Activated T-helper 1 cell treated with Interleukin-2 at 50 U/mL for 16 hours (primary cell): ENCODE measurements around the gene HPCAL4.

ENCODE experiments used
- DNase-seq: peaks from one replicate; pipeline ENCODE4 v3.0.0-alpha.2; 2020; ENCODE audit warnings: low read depth

Gene HPCAL4

DNA sequence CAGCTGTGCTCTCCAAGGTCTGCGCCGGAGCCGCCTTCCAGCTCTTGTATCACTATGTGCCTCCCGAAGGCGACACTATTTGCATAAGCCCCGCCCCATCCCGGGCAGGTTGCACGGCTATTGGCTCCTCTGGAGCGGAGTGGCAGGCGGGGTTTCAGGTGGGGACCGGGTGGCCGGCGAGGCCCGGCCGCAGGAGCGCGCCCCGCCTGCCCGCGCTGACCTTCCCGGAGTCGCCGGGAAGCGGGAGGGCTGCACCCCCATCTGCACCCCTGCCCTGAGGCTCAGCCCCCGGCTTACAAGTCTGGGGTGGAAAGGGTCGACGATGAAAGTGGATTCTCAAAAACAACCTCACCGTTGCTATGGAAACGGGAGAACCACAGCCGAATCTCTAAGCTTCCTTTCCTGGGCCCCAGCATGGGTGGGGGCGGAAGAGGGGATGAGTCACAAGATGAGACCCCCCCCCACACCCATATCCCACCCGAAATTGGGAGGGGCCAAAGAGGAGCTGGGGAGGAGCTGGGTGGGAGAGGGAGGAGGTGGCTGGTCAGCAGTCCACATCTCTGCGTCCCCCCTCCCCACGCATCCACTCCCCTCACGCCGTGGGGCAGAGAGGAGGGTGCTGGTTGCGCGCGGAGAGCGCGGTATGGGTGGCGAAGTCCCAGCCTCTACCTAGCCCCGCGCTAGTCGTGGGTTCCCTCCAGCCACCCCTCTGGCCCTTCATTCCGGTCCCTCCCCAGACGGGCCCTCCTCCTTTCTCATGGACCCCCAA, at the start of gene HPCAL4:
HPCAL4 (minus strand) TSS at position 51 of the 769 bp plus-strand sequence. CDS start 6,830 bp downstream, outside the sequence.
- peak; percentile 82 for DNase-seq

DNA sequence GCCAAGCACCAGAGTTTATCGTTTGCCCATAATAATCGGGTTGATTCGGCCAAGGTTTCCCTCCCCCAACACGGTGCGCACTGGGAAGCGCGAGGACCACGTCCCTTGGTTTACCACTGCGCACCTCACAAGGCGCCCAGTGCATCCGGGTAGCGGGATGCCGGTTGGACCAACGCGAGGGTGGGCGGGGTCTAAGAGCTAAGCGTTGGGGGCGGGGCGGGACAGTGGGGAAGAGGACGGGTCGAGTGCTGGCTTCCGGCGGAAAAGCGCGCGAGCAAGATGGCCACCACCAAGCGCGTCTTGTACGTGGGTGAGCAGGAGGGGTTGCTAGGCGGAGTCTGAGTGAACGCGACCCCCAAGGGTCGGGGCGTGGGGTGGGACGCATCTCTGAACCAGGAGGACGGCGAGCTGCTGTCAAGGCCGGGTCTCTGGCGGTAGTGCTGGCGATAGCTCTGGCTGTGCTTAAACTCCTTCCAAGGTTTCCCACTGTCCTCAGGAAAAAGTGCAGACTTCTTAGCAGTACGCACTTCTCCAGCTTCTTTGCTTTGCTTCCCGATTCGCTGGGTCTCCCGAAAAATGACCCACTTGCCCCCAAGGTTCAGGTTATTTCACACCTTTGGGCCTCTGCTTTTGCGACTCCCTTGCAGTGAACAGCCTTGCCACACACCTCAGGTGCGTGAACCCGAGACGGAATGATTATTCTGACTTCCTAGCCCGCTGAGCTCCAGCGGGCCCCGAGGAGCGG, 47.6 kb upstream of the HPCAL4 start, which contains the start of gene PPIE:
PPIE (plus strand) TSS at position 261 of the 745 bp plus-strand sequence; CDS start at position 280, 19 bp downstream.
- peak; percentile 89 for DNase-seq

DNA sequence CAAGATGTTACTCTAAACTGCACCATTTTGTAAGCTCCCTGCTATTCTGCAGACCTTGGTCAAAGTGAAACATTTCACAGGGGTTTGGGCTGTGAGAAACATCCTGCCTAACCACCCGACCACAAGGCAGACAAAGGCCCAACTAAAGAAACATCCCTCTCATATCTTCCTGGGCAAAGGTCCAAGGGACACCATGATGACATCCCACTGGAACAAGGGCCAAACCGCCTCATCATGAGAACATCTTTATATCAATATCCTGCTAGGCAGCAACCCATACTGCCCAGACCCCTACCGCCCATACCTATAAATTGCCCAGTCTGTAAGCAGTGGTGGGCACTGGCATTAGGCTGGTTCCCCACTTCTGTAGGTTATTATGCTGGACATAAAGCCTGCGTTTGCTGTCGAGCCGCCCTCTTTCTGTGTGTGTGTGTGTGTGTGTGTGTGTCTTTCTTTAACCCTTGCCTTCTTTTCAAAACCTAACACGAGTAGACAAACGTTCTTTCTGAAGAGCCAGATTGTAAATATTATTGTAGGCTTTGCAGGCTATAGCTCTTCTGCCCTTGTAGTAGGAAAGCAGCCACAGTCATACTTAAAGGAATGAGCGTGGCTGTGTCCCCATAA, 46.4 kb upstream of the HPCAL4 start:
- no peak for DNase-seq

DNA sequence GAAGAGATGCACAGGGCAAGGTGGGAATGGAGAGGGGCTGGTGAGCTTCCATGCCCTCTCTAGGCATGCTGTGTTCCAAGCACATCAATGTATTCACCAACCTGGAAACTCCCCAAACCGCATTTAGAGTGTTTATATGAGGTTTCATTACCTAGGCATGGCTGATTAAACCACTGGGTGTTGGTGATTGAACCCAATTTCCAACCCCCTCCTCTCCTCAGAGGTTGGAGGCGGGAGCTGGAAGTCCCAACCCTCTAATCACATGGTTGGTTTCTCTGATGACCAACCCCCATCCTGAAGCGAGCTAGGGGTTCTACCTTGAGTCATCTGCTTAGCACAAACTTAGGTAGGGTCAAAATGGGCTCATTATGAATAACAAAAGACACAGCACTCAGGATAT, 44.5 kb upstream of the HPCAL4 start:
- no peak for DNase-seq

DNA sequence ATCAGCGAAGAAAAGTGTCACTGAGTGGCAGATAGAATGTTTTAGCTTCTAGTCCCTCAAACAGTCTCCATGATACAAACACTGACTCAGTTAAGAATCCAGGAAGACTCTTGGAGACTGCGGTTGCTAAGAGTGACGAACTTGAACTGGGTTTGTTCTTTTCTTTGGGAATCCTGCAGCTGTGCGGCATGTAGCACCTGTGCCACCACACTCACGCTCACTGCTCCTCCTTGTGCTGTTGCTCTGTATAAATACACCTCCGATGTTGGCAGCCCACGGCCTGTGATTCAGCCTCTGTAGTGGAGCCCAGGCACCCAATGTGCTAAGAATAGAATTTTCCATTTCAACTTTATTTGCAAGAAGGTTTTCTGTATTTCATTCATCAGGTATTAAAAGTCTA, 41.9 kb upstream of the HPCAL4 start:
- no peak for DNase-seq

DNA sequence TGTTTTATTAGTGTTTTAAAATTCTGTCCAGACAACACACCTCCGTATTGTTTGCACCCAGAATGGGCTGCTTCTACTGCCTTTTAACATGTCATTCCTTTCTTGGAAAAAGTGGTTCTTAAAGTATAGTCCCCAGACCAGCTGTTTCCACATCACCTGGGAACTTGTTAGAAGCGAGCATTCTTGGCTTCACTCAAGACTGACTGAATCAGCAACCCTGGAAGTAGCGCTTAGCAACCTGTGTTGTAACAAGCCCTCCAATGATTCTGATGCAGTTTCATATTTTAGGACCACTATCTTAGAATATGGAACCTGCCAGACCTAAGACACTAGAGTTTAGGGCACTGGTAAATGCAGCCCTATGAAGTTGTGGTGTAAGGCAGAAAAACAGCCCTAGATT, 41.5 kb upstream of the HPCAL4 start:
- no peak for DNase-seq

DNA sequence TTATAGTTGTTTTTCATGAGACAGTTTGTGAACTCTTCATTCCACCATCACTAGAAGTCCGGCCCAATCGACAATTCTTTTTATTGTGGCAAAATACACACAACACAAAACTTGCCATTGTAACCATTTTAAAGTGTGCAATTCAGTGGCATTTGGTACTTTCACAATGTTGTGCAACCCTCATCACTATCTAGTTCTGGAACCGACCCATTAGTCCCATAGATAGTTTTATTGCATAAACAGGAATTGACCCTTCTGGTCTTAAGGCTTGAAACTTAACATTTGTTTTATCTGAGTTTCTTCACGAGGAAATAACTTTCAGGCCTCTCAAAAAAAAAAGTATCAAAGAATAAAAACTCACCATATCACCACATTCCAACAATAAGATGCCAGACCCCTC, 38.6 kb upstream of the HPCAL4 start:
- DNase-seq, result no peak

DNA sequence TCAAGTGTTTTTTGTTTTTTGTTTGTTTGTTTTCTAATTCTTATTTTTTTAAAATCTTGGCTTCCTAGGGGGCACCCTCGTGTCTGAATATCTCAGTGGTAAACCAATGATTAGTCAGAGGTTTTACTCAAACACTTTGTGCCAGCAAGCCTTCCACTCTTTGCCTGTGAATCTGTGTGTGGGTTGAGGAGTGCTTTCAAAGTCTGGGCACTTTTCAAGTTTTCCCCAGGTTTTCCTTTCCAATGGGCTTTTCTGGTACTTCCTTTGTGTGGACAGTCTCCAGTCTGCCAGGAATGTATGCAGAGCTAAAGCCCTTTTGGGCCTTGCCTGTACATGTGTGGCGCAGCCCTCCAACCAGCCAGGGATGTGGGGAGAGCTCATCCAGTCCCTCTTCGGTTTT, 37.8 kb upstream of the HPCAL4 start:
- no peak for DNase-seq

DNA sequence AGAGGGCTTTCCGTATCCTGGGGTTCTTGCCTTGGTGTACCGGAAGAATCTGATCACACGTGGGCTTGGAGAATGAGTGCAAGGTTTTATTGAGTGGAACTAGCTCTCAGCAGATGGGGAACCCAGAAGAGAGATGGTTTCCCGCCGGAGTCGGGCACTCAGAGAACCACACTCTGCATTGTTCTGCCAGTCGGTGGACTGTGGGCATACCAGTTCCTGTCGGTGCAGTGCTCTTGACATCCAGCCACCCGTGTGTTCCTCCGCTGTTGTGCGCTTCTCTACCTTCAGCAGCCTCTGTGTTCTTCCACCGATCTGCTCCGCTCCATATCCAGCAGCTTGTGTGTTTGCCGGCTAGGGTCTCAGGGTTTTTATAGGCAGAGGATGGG, 36.7 kb upstream of the HPCAL4 start:
- DNase-seq, result no peak

DNA sequence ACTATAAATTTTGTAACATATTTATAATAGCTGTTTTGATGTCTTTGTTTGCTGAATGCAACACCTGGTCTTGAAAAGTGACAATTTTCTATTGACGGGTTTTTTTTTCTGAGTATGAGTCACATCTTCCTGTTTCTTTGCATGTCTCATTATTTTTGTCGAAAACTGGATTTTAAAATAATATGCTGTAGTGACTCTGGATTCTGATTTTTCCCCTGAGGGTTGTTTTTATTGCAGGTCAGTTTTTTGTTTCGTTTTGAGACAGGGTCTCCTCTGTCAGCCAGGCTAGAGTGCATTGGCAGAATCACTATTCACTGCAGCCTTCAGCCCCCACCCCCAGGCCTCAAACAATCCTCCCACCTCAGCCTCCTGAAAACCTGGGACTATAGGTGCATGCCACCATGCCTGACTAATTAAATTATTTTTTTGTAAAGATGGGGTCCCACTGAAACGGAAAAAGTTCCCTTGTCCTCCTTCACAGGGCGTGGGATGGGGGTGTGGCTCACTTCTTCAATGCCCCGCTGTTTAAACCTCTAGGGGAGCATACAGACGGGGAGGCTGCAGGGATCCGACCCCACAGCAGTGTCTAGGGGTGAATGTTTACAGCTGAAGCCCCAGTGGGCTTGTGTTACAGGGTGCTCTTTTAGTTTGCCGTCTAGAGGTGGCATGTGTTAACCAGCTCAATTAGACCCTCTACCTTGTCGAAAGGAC, 36.1 kb upstream of the HPCAL4 start:
- no peak for DNase-seq

DNA sequence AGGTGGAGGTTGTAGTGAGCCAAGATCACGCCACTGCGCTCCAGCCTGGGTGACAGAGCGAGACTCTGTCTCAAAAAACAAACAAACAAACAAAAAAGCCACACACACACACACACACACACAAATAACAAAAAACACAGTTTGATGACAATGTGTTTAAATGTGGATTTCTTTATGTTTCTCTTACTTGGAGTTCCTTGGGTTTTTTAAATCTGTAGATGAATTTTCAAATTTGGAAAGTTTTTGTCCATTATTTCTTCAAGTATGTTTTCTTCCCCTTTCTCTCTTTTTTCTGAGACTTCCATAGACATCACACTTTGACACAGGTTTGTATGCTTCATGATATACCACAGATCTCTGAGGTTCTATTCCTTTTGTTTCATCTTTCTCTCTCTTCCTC, 35.4 kb upstream of the HPCAL4 start:
- DNase-seq, result no peak

DNA sequence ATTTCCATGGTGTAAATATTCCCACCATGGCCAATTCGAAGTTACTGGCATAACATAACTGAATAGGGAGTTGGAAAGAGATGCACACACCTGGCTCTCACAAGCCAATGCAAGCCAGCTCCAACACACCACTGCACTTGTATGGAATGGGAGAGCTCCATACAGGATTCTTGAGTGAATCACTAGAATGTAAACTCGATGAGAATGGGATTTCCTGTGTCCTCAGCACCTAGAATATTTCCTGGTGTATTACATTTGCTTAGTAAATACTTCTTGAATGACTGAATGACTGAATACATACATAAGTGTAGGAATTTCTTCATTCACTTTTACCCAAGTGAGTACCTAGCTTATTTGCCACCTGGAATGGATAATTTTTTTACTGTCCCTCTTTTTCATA, 31.3 kb upstream of the HPCAL4 start:
- DNase-seq, result no peak

DNA sequence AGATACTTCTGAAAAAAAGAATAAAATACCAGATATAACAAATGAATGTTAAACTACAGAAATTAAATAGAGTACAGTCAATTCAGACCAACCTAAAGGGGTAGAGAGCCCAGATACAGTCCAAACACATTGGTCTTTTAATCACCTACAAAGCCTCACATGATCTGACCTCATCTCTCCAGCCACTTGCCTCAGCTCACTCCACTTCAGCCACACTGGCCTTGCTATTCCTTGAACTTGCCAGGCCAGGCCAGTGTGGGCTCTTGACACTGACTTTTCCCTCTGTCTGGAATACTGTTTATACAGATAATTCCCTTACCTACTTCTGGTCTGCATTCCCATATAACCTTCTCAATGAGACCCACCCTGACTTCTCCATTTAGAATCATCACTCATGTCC, 30.4 kb upstream of the HPCAL4 start:
- DNase-seq, result no peak

DNA sequence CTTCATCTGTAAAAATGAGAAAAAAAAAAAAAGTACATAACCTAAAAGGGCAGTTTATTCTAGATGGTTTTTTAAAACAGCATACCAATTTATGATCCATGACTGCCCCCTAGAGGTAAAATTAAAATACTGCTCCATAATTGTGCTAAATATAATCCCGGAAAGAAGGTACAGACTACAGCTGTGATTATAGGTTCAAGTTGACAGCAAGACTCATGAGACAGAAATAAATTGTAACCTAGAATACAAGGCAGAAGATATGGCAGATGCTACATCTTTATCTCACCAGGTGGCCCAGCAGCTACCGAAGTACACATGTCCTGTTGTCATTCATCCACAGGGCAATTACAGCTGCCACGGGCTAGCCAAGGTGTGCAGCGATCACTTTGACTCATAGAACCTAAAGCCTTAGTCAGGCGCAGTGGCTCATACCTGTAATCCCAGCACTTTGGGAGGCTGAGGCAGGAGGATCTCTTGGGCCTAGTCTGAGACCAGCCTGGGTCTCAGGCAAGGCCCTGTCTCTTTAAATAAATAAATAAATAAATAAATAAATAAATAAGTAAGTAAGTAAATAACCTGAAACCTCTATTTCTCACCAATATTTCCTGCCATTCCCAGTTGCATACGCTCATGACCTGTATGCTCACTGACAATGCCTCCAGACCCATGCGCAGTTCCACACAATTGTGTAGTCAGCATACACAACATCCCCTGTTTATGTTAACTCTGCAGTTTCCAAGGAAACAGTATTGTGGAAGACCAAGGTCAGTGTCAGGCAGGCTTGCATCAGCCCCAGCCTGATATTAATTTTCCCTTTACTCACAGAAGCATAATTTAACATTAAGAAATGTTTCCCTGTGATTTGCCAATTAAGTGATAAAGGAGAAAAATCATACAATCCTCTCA, 29.1 kb upstream of the HPCAL4 start:
- no peak for DNase-seq

DNA sequence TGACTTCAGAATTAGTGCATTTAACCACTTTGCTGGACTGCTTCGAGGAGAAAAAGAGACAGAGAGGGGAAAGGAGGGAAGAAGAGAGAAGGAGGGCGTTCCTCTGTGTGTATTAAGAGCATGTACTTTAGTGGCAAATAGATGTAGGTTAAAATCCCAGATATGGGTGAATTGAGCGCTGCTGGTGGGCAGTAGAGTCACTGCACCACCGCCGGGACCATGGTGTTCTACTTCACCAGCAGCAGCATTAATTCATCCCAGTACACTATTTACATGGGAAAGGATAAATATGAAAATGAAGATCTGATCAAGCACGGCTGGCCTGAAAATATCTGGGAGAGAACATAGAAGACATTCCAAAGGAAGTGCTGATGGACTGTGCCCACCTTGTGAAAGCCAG, 26.6 kb upstream of the HPCAL4 start:
- no peak for DNase-seq

DNA sequence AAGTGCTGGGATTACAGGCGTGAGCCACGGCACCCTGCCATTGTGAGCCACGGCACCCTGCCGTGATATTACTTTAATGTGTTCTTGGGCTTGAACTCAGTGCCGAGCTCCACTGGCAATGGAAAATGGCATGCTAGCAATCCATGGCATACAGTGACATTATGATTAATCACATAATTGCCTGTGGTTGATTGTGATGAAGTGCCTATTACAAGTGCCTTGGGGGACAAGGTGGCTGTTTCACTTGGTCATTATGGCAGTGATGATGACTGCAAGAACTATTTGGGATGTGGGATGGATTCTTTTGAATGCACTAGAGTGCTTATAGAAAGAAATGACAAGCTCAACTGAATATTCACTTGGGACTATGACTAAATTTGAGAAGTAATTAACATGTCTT, 22.3 kb upstream of the HPCAL4 start:
- DNase-seq, result no peak

DNA sequence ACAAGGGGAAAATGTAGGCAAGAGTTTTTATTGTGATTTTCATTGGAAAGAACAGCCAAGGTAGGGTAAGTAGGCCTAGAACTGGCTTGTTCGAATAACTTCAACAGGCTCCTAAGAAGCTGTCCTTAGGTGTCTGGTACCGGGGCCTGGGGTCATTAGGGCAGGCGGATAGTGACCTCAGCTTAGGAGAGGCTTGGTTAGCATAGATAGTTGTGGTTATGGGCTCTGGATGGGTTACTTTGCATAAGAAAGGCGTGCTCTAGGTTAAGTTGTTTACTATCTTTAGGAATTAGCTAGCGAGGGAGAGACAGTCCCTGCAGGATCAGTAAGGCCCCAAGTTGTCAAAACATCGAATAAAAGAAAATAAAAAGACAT, 20.7 kb upstream of the HPCAL4 start:
- no peak for DNase-seq

DNA sequence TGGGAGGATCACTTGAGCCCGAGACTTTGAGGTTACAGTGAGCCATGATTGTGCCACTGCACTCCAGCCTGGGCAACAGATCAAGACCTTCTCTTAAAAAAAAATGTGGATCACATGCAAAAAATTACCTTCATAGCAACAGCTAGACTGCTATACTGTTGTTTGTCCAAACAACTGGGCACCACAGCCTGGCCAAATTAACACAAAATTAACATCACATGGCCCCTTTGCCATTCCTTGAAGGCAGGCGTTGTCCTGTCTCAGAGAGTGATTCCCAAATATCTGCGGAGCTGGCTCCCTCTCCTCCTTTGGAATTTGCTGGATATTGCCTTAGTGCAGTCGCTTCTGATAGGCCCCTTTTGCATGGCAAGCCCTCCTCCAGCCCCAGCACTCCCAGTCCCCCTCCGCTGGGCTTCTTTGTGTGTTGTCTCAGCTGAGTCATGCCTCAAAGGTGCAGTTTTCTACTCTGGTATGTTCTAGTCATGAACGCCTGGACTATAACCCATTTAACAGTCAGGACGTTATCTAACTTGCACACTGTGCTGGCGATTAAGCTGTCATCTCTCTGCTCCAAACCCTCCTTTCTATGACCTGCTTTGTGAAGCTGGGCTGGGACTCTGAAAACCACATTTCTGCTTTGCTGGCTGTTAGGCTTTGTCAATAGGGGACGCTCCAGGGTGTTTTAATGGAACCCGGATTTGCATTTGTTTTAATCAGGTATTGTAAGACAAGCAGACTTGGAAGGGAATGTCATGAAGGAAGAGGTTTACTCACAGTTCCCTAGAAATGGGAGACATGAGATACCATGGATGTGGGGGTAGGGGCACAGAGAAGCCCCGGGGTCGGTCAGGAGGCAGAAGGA, 20.1 kb upstream of the HPCAL4 start:
- DNase-seq, result no peak

DNA sequence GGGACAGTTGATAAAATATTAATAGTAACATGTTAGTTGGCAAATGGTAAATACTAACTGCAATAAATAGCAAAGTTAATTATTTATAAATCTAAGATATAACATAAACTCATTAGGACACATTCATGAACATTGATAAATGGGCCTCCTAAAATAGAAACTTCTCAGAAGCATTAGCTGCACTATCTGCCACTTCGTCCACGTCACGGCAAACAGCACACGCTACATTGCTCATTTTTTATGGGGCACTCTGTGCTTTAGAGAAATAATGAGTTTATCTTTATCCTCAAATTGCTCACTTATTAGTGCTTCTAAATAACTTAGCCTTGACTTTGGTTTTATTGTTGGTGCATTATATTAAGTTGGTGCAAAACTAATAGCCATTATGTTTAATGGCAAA, 16.3 kb upstream of the HPCAL4 start:
- DNase-seq, result no peak

DNA sequence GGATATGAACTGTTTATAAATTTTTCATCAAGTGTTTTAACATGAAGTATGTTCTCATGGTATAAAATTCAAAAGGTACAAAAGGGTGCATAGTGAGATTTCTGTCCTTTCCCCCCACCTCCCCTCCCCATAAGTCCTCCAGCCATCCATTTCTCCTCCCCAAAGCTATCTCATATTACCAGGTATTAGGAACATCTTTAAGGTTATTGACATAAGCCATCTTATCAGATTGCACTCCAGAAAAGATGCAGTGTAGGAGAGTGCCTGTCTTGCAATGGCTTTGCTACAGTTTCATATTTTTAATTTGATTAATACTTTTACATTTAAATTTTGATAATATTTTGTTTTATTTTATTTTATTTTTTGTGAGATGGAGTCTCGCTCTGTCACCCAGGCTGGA, 13.5 kb upstream of the HPCAL4 start:
- no peak for DNase-seq

DNA sequence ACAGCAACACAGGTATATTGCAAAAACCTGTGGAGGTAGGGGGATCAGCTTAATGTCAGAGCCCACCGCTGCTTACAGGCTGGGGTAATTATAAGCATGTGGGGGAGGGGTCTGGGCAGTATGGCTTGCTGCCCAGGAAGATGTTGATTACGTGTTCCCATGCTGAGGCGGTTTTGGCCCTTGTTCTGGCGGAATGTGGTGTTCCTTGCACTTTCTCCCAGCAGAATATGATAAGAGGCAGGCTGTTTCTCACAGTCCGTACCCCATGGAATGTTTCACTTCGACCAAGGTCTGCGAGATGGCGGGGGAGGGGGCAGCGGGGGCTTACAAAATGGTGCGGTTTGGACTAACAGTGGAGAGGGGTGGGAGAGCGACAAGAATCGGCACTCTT, 9.8 kb upstream of the HPCAL4 start:
- no peak for DNase-seq
